Kidney epithelial cell (primary cell): ENCODE results near the gene SHROOM2. TPM values are rescaled to one million over a fixed set of nuclear protein-coding genes. Genes with fewer than 3 reads are reported as not detected.

ENCODE experiments used
- DNase-seq: peaks from one replicate; pipeline ENCODE4 v3.0.0-alpha.2; 2010; ENCODE audit warnings: low read depth
- H3K27me3 ChIP-seq: 2 replicates; pipeline ENCODE4 v1.6.0; 2011; ENCODE audit warnings: low read length; ENCODE audit not compliant: control insufficient read depth, insufficient read depth
- H3K36me3 ChIP-seq: 2 replicates; pipeline ENCODE4 v1.5.1; 2011; ENCODE audit warnings: low read length; ENCODE audit not compliant: control insufficient read depth, insufficient read depth
- H3K4me3 ChIP-seq: 2 replicates; pipeline ENCODE4 v1.5.1; 2011; ENCODE audit warnings: low read depth, mild to moderate bottlenecking, control low read depth, low read length
- CTCF ChIP-seq: IDR thresholded peaks from 2 replicates; pipeline ENCODE4 v1.5.1; 2011; ENCODE audit warnings: mild to moderate bottlenecking, moderate library complexity, low read length, control low read depth, inconsistent platforms; ENCODE audit not compliant: insufficient read depth, poor library complexity, severe bottlenecking
- total RNA-seq: library from RNA; depleted of rRNA; stranded (reverse); fragments of >200 nt; gene quantifications from 2 replicates; pipeline ENCODE4 v1.2.3, GENCODE V29; 2015

SHROOM2 gene
- total RNA-seq, 1 donor from 2014 or later: 10.6 TPM

- TF ChIP-seq CTCF: no peak
- Histone ChIP-seq H3K4me3 (no peak overlapping the region), H3K36me3 (no peaks in the 10 kb centered on the region), H3K27me3 (no peaks in the 10 kb centered on the region)
- no peak for DNase-seq
These were observed 155.9 kb downstream of the SHROOM2 start for GRCh38 chrX:9942086-9942485.

GRCh38 chrX:9943420-9943819, 157.2 kb downstream of the SHROOM2 start:
- no peaks in the 10 kb centered on the region for H3K36me3 ChIP-seq
- H3K4me3 ChIP-seq: no peak overlapping the region
- TF ChIP-seq CTCF: no peak
- H3K27me3 ChIP-seq: no peaks in the 10 kb centered on the region
- no peak for DNase-seq

GRCh38 chrX:9947131-9947794, 161.0 kb downstream of the SHROOM2 start:
- DNase-seq: no peak
- no peak overlapping the region for H3K4me3 ChIP-seq
- no peaks in the 10 kb centered on the region for H3K27me3 ChIP-seq
- no peak for TF ChIP-seq CTCF
- no peaks in the 10 kb centered on the region for H3K36me3 ChIP-seq

- Histone ChIP-seq H3K27me3 (no peaks in the 10 kb centered on the region), H3K4me3 (no peak overlapping the region), H3K36me3 (no peaks in the 10 kb centered on the region)
- no peak for TF ChIP-seq CTCF
- no peak for DNase-seq
These were observed 162.2 kb downstream of the SHROOM2 start for GRCh38 chrX:9948406-9948805.

- no peak for DNase-seq
- H3K27me3 ChIP-seq: no peaks in the 10 kb centered on the region
- TF ChIP-seq CTCF: no peak
- H3K36me3 ChIP-seq: no peaks in the 10 kb centered on the region
- H3K4me3 ChIP-seq: no peak overlapping the region
These were observed 166.1 kb downstream of the SHROOM2 start for GRCh38 chrX:9952300-9952699.

- Histone ChIP-seq H3K36me3 (no peaks in the 10 kb centered on the region), H3K27me3 (no peaks in the 10 kb centered on the region), H3K4me3 (no peak overlapping the region)
- TF ChIP-seq CTCF: no peak
- no peak for DNase-seq
These were observed 167.2 kb downstream of the SHROOM2 start for GRCh38 chrX:9953396-9953795.
